HepG2 (cell line): ENCODE results near the gene CNTN2. TPM values are rescaled to one million over a fixed set of nuclear protein-coding genes. Genes with fewer than 3 reads are reported as not detected.

Experiments used
- ATF7-NPFF ChIP-seq: sonication (generic); formaldehyde crosslinking; IDR thresholded peaks from 2 replicates; pipeline ENCODE4 v1.8.1; 2023; ENCODE audit warnings: mild to moderate bottlenecking, low read depth, missing genetic modification reagents, moderate library complexity
- HBP1 ChIP-seq: IDR thresholded peaks from 2 replicates; pipeline ENCODE4 v1.6.1; 2016; ENCODE audit warnings: low read depth, control low read depth
- HIC2 ChIP-seq: sonication (generic); formaldehyde crosslinking; IDR thresholded peaks from 2 replicates; pipeline ENCODE4 v1.9.0; 2022; ENCODE audit warnings: low read depth, missing genetic modification reagents
- HOXA3 ChIP-seq: sonication (generic); formaldehyde crosslinking; IDR thresholded peaks from 2 replicates; pipeline ENCODE4 v1.5.0; 2020; ENCODE audit warnings: missing genetic modification reagents
- SNAPC2 ChIP-seq: sonication (generic); formaldehyde crosslinking; IDR thresholded peaks from 2 replicates; pipeline ENCODE4 v1.8.1; 2022; ENCODE audit warnings: mild to moderate bottlenecking, missing genetic modification reagents
- THAP11 ChIP-seq: IDR thresholded peaks from 2 replicates; pipeline ENCODE4 v1.6.1; 2016; ENCODE audit warnings: missing biosample characterization, missing genetic modification reagents
- YY1 ChIP-seq: IDR thresholded peaks from 2 replicates; pipeline ENCODE4 v1.6.1; 2011; ENCODE audit warnings: low read length, low read depth, moderate library complexity, mild to moderate bottlenecking; ENCODE audit not compliant: insufficient read depth, insufficient replicate concordance
- ZNF296 ChIP-seq: sonication (generic); formaldehyde crosslinking; conservative IDR thresholded peaks from 2 replicates; pipeline ENCODE4 v1.5.0; 2020; ENCODE audit warnings: mild to moderate bottlenecking, missing genetic modification reagents
- ZNF660 ChIP-seq: sonication (generic); formaldehyde crosslinking; IDR thresholded peaks from 2 replicates; pipeline ENCODE4 v1.5.1; 2020; ENCODE audit warnings: mild to moderate bottlenecking, low read depth, missing genetic modification reagents, borderline replicate concordance
- ZNF749 ChIP-seq: sonication (generic); formaldehyde crosslinking; IDR thresholded peaks from 2 replicates; pipeline ENCODE4 v1.8.0; 2022; ENCODE audit warnings: mild to moderate bottlenecking, missing genetic modification reagents, moderate library complexity, borderline replicate concordance
- ZSCAN20 ChIP-seq: sonication (generic); formaldehyde crosslinking; IDR thresholded peaks from 2 replicates; pipeline ENCODE4 v1.4.0; 2020; ENCODE audit warnings: missing genetic modification reagents, mild to moderate bottlenecking, borderline replicate concordance
- ZSCAN25 ChIP-seq: sonication (generic); formaldehyde crosslinking; IDR thresholded peaks from 2 replicates; pipeline ENCODE4 v1.8.0; 2022; ENCODE audit warnings: mild to moderate bottlenecking, missing genetic modification reagents
- polyA plus RNA-seq, 8 experiments: library from polyadenylated mRNA; depleted of rRNA in 3 of 8; stranded (reverse) in 7 of 8; unstranded in 1 of 8; fragments of >200 nt; fragmentation: Illumina TruSeq in 4 of 8; extraction: Trizol in 4 of 8; gene quantifications; 2 replicates each; pipeline versions ENCODE4 v1.2.1 to v1.2.3, GENCODE V29; 2011 to 2016; ENCODE audit warnings: low read depth in 4 of 8, missing spikeins in 1 of 8, mixed read lengths in 1 of 8; ENCODE audit not compliant: insufficient read depth in 1 of 8
- total RNA-seq, 5 experiments: library from RNA; depleted of rRNA; stranded (reverse); fragments of >200 nt; fragmentation: Illumina TruSeq; extraction: Trizol; gene quantifications; 2 replicates each; pipeline ENCODE4 v1.2.3, GENCODE V29; 2016; ENCODE audit warnings: low read depth in 1 of 5
- TF ChIP-seq, protein P1 (sequence below): sonication (generic); formaldehyde crosslinking; IDR thresholded peaks from 2 replicates; pipeline ENCODE4 v1.5.0; 2020; ENCODE audit warnings: missing genetic modification reagents
- TF ChIP-seq, protein P2 (sequence below): sonication (generic); formaldehyde crosslinking; IDR thresholded peaks from 2 replicates; pipeline ENCODE4 v1.5.1; 2020; ENCODE audit warnings: missing genetic modification reagents, mild to moderate bottlenecking, borderline replicate concordance
- TF ChIP-seq, protein P3 (sequence below): sonication (generic); formaldehyde crosslinking; IDR thresholded peaks from 2 replicates; pipeline ENCODE4 v1.4.0; 2020; ENCODE audit warnings: missing genetic modification reagents

CNTN2 gene
- total and polyA plus RNA-seq, 2 of the 13 experiments (the other 11 are each of a cell fraction or from before 2014, with no cell fraction given): not detected

- TF ChIP-seq ZNF749 (CRISPR knock-in tag) (peak; percentile 77; the same call in 1 of the 2 replicates), SNAPC2 (CRISPR knock-in tag) (0 out of 2 replicates have a peak, but pooled peaks have one; percentile 58), THAP11 (CRISPR knock-in tag) (peak; percentile 97), HOXA3 (peak; percentile 89), ZNF296 (CRISPR knock-in tag) (no peak), YY1 (peak; percentile 84), HBP1 (CRISPR knock-in tag) (peak; percentile 90; the same call in 1 of the 2 replicates), ZSCAN25 (peak; percentile 78; the same call in 1 of the 2 replicates), ZNF660 (CRISPR knock-in tag) (no peak), HIC2 (0 out of 2 replicates have a peak, but pooled peaks have one; percentile 42), ZSCAN20 (CRISPR knock-in tag) (no peak), ATF7-NPFF (CRISPR knock-in tag) (0 out of 2 replicates have a peak, but pooled peaks have one; percentile 51)
- TF ChIP-seq, protein P1, sequence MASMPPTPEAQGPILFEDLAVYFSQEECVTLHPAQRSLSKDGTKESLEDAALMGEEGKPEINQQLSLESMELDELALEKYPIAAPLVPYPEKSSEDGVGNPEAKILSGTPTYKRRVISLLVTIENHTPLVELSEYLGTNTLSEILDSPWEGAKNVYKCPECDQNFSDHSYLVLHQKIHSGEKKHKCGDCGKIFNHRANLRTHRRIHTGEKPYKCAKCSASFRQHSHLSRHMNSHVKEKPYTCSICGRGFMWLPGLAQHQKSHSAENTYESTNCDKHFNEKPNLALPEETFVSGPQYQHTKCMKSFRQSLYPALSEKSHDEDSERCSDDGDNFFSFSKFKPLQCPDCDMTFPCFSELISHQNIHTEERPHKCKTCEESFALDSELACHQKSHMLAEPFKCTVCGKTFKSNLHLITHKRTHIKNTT: no peak
- TF ChIP-seq, protein P2, sequence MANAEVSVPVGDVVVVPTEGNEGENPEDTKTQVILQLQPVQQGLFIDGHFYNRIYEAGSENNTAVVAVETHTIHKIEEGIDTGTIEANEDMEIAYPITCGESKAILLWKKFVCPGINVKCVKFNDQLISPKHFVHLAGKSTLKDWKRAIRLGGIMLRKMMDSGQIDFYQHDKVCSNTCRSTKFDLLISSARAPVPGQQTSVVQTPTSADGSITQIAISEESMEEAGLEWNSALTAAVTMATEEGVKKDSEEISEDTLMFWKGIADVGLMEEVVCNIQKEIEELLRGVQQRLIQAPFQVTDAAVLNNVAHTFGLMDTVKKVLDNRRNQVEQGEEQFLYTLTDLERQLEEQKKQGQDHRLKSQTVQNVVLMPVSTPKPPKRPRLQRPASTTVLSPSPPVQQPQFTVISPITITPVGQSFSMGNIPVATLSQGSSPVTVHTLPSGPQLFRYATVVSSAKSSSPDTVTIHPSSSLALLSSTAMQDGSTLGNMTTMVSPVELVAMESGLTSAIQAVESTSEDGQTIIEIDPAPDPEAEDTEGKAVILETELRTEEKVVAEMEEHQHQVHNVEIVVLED (CRISPR knock-in tag): peak; percentile 87
- TF ChIP-seq, protein P3, sequence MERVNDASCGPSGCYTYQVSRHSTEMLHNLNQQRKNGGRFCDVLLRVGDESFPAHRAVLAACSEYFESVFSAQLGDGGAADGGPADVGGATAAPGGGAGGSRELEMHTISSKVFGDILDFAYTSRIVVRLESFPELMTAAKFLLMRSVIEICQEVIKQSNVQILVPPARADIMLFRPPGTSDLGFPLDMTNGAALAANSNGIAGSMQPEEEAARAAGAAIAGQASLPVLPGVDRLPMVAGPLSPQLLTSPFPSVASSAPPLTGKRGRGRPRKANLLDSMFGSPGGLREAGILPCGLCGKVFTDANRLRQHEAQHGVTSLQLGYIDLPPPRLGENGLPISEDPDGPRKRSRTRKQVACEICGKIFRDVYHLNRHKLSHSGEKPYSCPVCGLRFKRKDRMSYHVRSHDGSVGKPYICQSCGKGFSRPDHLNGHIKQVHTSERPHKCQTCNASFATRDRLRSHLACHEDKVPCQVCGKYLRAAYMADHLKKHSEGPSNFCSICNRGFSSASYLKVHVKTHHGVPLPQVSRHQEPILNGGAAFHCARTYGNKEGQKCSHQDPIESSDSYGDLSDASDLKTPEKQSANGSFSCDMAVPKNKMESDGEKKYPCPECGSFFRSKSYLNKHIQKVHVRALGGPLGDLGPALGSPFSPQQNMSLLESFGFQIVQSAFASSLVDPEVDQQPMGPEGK (CRISPR knock-in tag): peak; percentile 66
Measured at GRCh38 chr1:205121660-205122488, 78.9 kb downstream of the CNTN2 start, which contains the start of gene RBBP5 (continued).
